NK-92 treated with Interleukin-12 subunit alpha and Interleukin-12 subunit beta, amount 100 ng/mL, for 24 hours (cell line): ENCODE measurements around the gene RARB.

Source experiments
- DNase-seq: peaks from one replicate; lab custom pipeline; 2025; lab: John Stamatoyannopoulos, UW

Gene RARB

DNA sequence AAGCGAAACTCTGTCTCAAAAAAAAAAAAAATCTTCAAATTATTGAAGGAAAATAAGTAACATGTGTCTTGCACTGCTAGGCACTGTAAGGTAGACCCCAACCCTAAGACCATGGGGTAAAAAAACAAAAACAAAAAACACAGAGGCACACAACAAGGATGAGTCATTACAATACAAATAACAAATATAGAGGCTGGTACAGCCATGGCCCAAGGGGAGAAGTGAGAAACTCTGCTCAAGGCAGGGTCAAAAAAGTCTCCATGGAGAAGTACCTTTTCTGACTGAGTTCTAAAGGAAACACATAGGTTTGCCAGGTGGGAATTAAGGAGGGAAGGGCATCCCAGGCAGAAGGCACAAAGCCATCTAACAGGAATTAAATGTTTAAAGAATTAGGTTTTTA is 182.1 kb downstream of the RARB start:
- DNase-seq = no peak

DNA sequence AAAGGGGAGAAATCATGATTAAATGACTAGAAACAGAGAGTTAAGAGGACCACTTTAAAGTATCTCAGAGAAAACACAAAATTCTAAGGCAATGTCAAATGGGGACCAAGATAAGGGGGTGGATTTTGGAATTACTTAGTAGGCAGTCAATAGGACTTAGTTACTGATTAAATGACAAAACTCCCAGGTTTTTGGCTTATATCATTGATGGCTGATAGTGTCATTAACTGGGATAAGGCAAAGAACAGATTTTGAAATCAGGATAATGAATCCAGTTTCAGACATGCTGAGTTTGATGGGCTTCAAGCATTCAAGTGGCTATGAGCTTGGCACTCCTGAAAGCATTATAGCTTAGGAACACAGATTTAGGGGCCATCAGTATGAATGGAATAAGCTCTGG is 182.7 kb downstream of the RARB start:
- DNase-seq = no peak

DNA sequence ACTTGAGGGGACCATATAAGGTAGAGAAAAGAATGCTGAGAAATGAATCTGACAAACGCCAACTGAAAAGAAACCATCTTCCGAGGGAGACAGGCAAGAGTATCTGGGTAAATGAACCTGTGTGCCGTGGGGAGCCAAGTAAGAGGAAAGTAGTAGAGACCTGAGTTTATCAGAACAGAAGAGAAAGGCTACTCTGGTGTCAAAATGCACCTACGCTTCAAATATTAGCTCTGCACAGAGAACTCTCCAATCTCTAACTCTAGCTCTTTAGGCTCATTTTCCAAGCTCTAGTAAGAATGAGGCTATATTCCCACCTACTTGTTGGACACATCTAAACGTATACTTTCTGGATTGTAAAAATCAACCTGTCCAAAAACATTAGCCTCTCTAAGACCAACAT is 183.1 kb downstream of the RARB start:
- no peak for DNase-seq

DNA sequence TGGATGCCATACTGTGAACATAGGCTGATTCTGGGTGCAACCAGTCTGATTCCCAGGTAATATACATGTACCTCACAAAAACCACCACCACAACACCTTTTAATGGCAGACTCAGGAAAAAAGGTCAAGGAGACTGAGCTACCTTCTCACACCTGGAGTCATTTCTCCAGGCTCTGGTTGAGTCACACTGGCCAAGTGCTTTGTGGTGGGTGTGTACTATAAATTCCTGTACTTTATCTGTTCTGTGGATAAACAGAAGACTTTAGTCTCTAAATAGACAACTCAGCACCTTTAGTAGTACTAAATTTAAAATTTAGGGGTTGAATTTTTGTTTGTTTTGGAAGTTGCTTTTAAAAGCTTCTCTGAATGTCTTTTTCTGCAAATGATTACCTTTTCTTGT is 190.0 kb downstream of the RARB start:
- no peak for DNase-seq

DNA sequence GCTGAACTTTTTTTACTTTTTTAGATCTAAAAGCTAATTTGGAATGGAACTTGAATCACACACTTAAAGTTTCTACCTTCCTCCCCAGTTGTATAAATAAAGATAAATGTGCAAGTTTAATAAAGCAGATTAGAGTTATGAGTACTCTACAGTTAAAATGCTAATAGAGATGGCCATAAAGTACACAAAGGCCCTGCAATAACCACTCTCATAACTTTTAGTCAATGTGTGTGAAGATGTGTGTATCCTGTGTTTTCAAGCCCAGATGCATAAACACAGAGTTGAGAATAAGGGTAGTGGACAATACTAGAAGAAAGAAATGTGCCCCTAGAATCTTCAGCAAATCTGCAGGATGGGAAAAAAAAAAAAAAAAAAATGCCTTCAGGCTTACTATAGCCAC is 191.3 kb downstream of the RARB start:
- DNase-seq = no peak

DNA sequence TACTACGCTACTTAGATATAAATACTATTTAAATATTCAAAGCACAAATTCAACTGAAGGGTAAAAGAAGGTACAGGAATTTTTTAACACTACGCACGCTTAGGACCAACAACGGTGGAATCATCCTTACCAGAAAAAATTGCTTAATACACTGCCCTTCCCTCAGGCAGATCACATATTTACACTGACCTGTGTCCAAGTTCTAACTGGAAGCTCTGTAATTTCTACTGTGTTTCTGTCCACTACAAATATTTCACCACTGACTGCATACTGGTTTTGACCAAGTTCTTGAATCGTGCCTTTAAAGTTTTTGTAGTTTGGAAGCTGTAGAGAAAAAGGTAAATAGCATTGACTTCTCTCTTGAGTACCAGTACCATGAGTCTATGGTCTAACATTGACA is 192.4 kb downstream of the RARB start:
- DNase-seq = no peak

DNA sequence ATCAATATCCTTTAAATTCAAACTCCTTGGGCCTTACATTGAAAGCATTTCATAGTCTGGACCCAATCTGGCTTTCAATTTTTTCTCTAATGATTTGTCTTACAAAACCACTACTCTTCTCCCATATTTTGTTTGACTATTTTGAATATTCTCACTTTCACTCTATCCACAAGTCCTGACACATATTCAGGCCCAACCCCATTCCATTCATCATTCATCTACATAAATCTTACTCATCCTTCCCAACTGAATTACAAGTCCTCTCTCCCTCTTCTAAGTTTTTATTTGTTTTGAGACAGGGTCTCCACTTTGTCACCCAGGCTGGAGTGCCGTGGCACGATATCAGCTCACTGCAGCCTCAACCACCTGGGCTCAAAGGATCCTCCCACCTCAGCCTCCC is 193.0 kb downstream of the RARB start:
- DNase-seq = no peak

DNA sequence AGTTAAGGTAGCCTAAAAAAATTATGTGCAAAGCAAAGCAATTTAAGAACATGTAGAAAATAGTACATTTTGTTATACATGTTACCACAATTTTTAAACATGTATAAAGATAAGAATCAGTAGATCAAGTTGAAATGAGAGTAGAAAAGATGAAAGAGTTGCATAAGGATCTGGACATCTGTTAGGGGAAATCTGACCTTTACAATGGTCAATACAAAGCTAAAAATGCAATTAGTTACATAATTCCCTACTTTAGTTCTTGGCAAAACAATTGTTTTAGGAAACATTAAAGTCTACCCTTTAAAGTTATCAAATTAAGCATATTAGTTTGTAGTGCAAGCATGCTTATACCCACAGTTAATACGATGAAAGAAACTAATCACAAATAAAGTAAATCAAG is 203.9 kb downstream of the RARB start:
- no peak for DNase-seq

DNA sequence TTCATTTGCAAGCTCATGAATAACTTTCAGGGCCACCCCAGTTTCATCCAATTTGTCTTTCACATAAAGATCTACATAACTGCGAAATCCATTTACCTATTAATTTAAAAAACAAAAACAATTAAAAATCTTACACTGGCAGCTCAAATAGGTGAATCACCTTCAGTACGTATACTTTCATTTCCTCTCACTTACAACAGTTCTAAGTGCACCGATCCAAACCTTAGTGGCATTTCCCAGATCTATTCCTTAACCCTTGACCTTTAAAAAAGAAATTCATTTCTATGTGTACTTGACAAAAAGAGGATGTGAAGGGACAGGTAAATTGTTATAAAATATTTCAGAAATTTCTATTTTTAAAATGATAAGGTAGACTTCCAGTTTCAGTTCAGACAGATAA is 205.9 kb downstream of the RARB start:
- no peak for DNase-seq

DNA sequence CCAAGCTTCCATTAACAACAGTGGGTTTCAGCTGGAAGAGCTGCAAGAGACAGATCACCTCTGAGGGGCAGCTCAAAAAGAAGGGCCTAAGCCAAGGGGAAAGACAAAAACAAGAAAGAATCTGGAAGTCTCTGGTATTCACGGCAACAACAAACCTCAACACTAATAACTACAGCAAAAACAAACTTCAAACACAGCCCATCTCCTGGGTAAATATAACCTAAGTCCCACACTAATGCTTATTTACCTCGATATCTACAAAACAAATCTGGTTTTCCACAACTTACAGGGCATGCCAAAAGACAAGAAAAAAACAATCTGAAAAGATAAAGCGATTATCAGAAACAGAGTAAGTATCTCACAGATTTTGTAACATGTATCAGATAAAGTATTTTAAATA is 207.0 kb downstream of the RARB start:
- no peak for DNase-seq
